ENCODE measurements around the gene TSR3. TPM values are rescaled to one million over a fixed set of nuclear protein-coding genes. Genes with fewer than 3 reads are reported as not detected.

The TSR3 gene
- total and polyA plus RNA-seq, 11 donors, result 46.3 to 108 (median 60.0) TPM

GRCh38 chr16:1372292-1372950 lies 20.7 kb upstream of the TSR3 start:
- intact Hi-C loops (cut with DNase I), result no loop called here
- TF ChIP-seq CTCF (IDR thresholded peaks at IDR 0.05) (no peak), POLR2A (IDR thresholded peaks at IDR 0.05) (no peak)
- DNase-seq (peak in 1 of 5 donors; percentile 22), ATAC-seq (no peak)
- Histone ChIP-seq H3K27me3 (no peaks in the 10 kb centered on the region), H3K36me3 (peaks cover 0 to 49% (median 31%) of the 10 kb centered on the region in 9 donors), H3K4me1 (peaks cover 0 to 2% (median 0%) of the 10 kb centered on the region in 12 donors), H3K4me3 (no peak overlapping the region), H3K27ac (no peak overlapping the region), H3K9me3 (no peaks in the 10 kb centered on the region)
- 94 to 95% (median 94%) methylated on average over 10 to 18 of the region's 21 CpGs for WGBS, 4 donors

GRCh38 chr16:1371054-1371978 lies 19.6 kb upstream of the TSR3 start:
- DNase-seq (no peak), ATAC-seq (peak in 1 of 4 donors; percentile 12)
- no peaks in the 10 kb centered on the region for H3K9me3 ChIP-seq
- intact Hi-C loops (cut with DNase I), result no loop called here
- H3K27me3 ChIP-seq, result no peaks in the 10 kb centered on the region
- H3K27ac ChIP-seq, result no peak overlapping the region
- no peak for TF ChIP-seq CTCF (IDR thresholded peaks at IDR 0.05)
- TF ChIP-seq POLR2A (IDR thresholded peaks at IDR 0.05), result no peak
- H3K36me3 ChIP-seq, result peaks cover 0 to 58% (median 39%) of the 10 kb centered on the region in 9 donors
- WGBS, 4 donors, result 87 to 92% (median 90%) methylated on average over 30 to 33 of the region's 33 CpGs
- H3K4me3 ChIP-seq, result no peak overlapping the region
- H3K4me1 ChIP-seq, result no peaks in the 10 kb centered on the region

- Histone ChIP-seq H3K27me3 (no peaks in the 10 kb centered on the region), H3K4me1 (no peaks in the 10 kb centered on the region), H3K9me3 (no peaks in the 10 kb centered on the region), H3K36me3 (peaks cover 0 to 80% (median 67%) of the 10 kb centered on the region in 9 donors), H3K4me3 (no peak overlapping the region), H3K27ac (no peak overlapping the region)
- WGBS, 4 donors, result 84 to 90% (median 87%) methylated on average over 4 to 27 of the region's 27 CpGs
- TF ChIP-seq POLR2A (IDR thresholded peaks at IDR 0.05) (no peak), CTCF (IDR thresholded peaks at IDR 0.05) (no peak)
- ATAC-seq (no peak), DNase-seq (no peak)
- intact Hi-C loops (cut with DNase I), result no loop called here
Measured at GRCh38 chr16:1367486-1368174, 16.0 kb upstream of the TSR3 start.

All from heart left ventricle (tissue), 16 donors.